SK-N-SH (cell line): ENCODE results near the gene TBC1D13. TPM values are rescaled to one million over a fixed set of nuclear protein-coding genes. Genes with fewer than 3 reads are reported as not detected.

ENCODE experiments used
- CTCF ChIA-PET: fragments of 300-600, 350-600 bp; formaldehyde crosslinking; extraction: SDS; loops from one replicate; lab custom pipeline; 2021; lab: Yijun Ruan, JAX
- POLR2A ChIA-PET: fragments of 350-600 bp; sonication (Branson Sonifier 250); formaldehyde crosslinking; extraction: SDS; loops from one replicate; lab custom pipeline; 2020; ENCODE audit warnings: antibody characterized with exemption, inconsistent platforms; lab: Yijun Ruan, JAX
- DNase-seq: peaks from one replicate; pipeline ENCODE4 v3.0.0; 2012
- H2AFZ ChIP-seq: fragments of 200-600 bp; sonication (generic); 2 replicates; pipeline ENCODE4 v1.8.1; 2016; ENCODE audit warnings: antibody characterized with exemption, mild to moderate bottlenecking, low read depth
- H3F3A ChIP-seq: fragments of 200-600 bp; sonication (generic); replicated peaks from 2 replicates; pipeline ENCODE3; 2016; ENCODE audit warnings: antibody characterized with exemption, mild to moderate bottlenecking; ENCODE audit not compliant: insufficient read depth
- H3K27ac ChIP-seq, 2 experiments: fragments of 200-500 bp in 1 of 2; fragments of 200-600 bp in 1 of 2; sonication (Bioruptor generic) in 1 of 2; sonication (generic), shearing (Covaris generic) in 1 of 2; 2 replicates each; pipeline versions ENCODE4 v1.5.1 to v1.6.1; 2014 to 2016; ENCODE audit warnings: low read depth in 2 of 2, inconsistent platforms in 1 of 2, low read length in 1 of 2, mild to moderate bottlenecking in 1 of 2, mixed read lengths in 1 of 2
- H3K27me3 ChIP-seq: fragments of 200-600 bp; sonication (generic), shearing (Covaris generic); 2 replicates; pipeline ENCODE4 v1.6.1; 2016; ENCODE audit warnings: mixed run types; ENCODE audit not compliant: insufficient read depth
- H3K36me3 ChIP-seq, 2 experiments: fragments of 200-500 bp in 1 of 2; fragments of 200-600 bp in 1 of 2; sonication (Bioruptor generic) in 1 of 2; sonication (generic) in 1 of 2; replicated peaks in 1 of 2; 2 replicates each; pipeline versions ENCODE3 to v1.5.1; 2014 to 2016; ENCODE audit warnings: low read length in 1 of 2, mild to moderate bottlenecking in 1 of 2; ENCODE audit not compliant: insufficient read depth in 2 of 2, control insufficient read depth in 1 of 2
- H3K4me1 ChIP-seq, 2 experiments: fragments of 200-500 bp in 1 of 2; fragments of 200-600 bp in 1 of 2; sonication (Bioruptor generic) in 1 of 2; sonication (generic), shearing (Covaris generic) in 1 of 2; 2 replicates each; pipeline versions ENCODE4 v1.5.1 to v1.6.1; 2014 to 2016; ENCODE audit warnings: low read depth in 1 of 2, low read length in 1 of 2, mixed run types in 1 of 2; ENCODE audit not compliant: insufficient read depth in 2 of 2, control insufficient read depth in 1 of 2
- H3K4me2 ChIP-seq: fragments of 200-600 bp; sonication (generic), shearing (Covaris generic); 2 replicates; pipeline ENCODE4 v1.6.1; 2017; ENCODE audit warnings: mixed run types
- H3K4me3 ChIP-seq, 2 experiments: fragments of 200-500 bp in 1 of 2; fragments of 200-600 bp in 1 of 2; sonication (Bioruptor generic) in 1 of 2; sonication (generic), shearing (Covaris generic) in 1 of 2; 2 replicates each; pipeline versions ENCODE4 v1.5.1 to v1.8.1; 2014 to 2016; ENCODE audit warnings: low read depth in 2 of 2, inconsistent platforms in 1 of 2, low read length in 1 of 2, mild to moderate bottlenecking in 1 of 2, mixed read lengths in 1 of 2, moderate library complexity in 1 of 2
- H3K79me2 ChIP-seq: fragments of 200-600 bp; sonication (generic); 2 replicates; pipeline ENCODE4 v1.8.1; 2017; ENCODE audit warnings: mild to moderate bottlenecking; ENCODE audit not compliant: insufficient read depth
- H3K9ac ChIP-seq: fragments of 200-600 bp; sonication (generic); 2 replicates; pipeline ENCODE4 v1.6.1; 2017; ENCODE audit warnings: mixed run types
- H3K9me2 ChIP-seq: fragments of 200-600 bp; sonication (generic); 2 replicates; pipeline ENCODE4 v1.6.1; 2017; ENCODE audit warnings: mixed run types
- H3K9me3 ChIP-seq: fragments of 200-600 bp; sonication (generic); 2 replicates; pipeline ENCODE4 v1.6.1; 2017; ENCODE audit warnings: mixed run types, mild to moderate bottlenecking, moderate library complexity
- H4K20me1 ChIP-seq: fragments of 200-600 bp; sonication (generic); 2 replicates; pipeline ENCODE4 v1.6.1; 2017; ENCODE audit warnings: mild to moderate bottlenecking, mixed run types; ENCODE audit not compliant: insufficient read depth
- CHD2 ChIP-seq: fragments of 150-350 bp; IDR thresholded peaks from 2 replicates; pipeline ENCODE4 v1.6.1; 2018; ENCODE audit warnings: low read length; ENCODE audit not compliant: partially characterized antibody
- CTCF ChIP-seq: fragments of 200-600 bp; sonication (generic); IDR thresholded peaks from 2 replicates; pipeline ENCODE4 v1.6.1; 2017; ENCODE audit warnings: antibody characterized with exemption, mild to moderate bottlenecking, moderate library complexity
- ELF1 ChIP-seq: IDR thresholded peaks from 2 replicates; pipeline ENCODE4 v1.4.0; 2012
- FOXJ3 ChIP-seq: sonication (generic); formaldehyde crosslinking; IDR thresholded peaks from 2 replicates; pipeline ENCODE4 v1.5.1; 2020; ENCODE audit warnings: mild to moderate bottlenecking, missing genetic modification reagents
- GATA2 ChIP-seq: sonication (generic); formaldehyde crosslinking; IDR thresholded peaks from 2 replicates; pipeline ENCODE4 v1.5.0; 2020; ENCODE audit warnings: mild to moderate bottlenecking, missing genetic modification reagents
- JUND ChIP-seq: IDR thresholded peaks from 2 replicates; pipeline ENCODE4 v1.4.0; 2012
- MAX ChIP-seq: IDR thresholded peaks from 2 replicates; pipeline ENCODE4 v1.4.0; 2012; ENCODE audit warnings: low read depth
- MEF2A ChIP-seq: IDR thresholded peaks from 2 replicates; pipeline ENCODE4 v1.4.0; 2012; ENCODE audit warnings: low read depth, borderline replicate concordance
- NFIC ChIP-seq: IDR thresholded peaks from 2 replicates; pipeline ENCODE4 v1.4.0; 2012; ENCODE audit warnings: borderline replicate concordance
- NRF1 ChIP-seq: IDR thresholded peaks from 2 replicates; pipeline ENCODE4 v1.6.1; 2012; ENCODE audit warnings: low read depth, mild to moderate bottlenecking, low read length
- PBX3 ChIP-seq: IDR thresholded peaks from 2 replicates; pipeline ENCODE4; 2012
- POLR2AphosphoS5 ChIP-seq: IDR thresholded peaks from 2 replicates; pipeline ENCODE4 v1.6.1; 2012; ENCODE audit warnings: low read depth, low read length
- RAD21 ChIP-seq: IDR thresholded peaks from 2 replicates; pipeline ENCODE4 v1.6.1; 2012; ENCODE audit warnings: mild to moderate bottlenecking, low read length
- RCOR1 ChIP-seq: fragments of 150-350 bp; IDR thresholded peaks from 2 replicates; pipeline ENCODE4 v1.6.1; 2017; ENCODE audit warnings: antibody characterized with exemption, low read length
- REST ChIP-seq: IDR thresholded peaks from 2 replicates; pipeline ENCODE4 v1.6.1; 2012; ENCODE audit warnings: mild to moderate bottlenecking, low read depth, low read length, moderate library complexity
- RFX5 ChIP-seq: IDR thresholded peaks from 2 replicates; pipeline ENCODE4 v1.6.1; 2012; ENCODE audit warnings: mild to moderate bottlenecking, improper control_type of control experiment, low read length
- RXRA ChIP-seq: IDR thresholded peaks from 2 replicates; pipeline ENCODE4 v1.4.0; 2012; ENCODE audit warnings: low read depth, mild to moderate bottlenecking, borderline replicate concordance
- SIN3A ChIP-seq: IDR thresholded peaks from 2 replicates; pipeline ENCODE4 v1.6.1; 2012; ENCODE audit warnings: low read depth, mild to moderate bottlenecking, low read length, moderate library complexity, borderline replicate concordance
- SMC3 ChIP-seq: IDR thresholded peaks from 2 replicates; pipeline ENCODE4 v1.6.1; 2012; ENCODE audit warnings: low read depth, low read length, improper control_type of control experiment
- TEAD4 ChIP-seq: IDR thresholded peaks from 2 replicates; pipeline ENCODE4 v1.4.0; 2012; ENCODE audit warnings: mild to moderate bottlenecking, borderline replicate concordance; ENCODE audit not compliant: insufficient read depth
- USF2 ChIP-seq: fragments of 150-350 bp; IDR thresholded peaks from 2 replicates; pipeline ENCODE4 v1.6.1; 2017; ENCODE audit warnings: antibody characterized with exemption, low read length, low read depth, borderline replicate concordance
- WGBS: methylation state at CpG from one replicate; pipeline ENCODE4 v1.1.6; 2017; ENCODE audit warnings: low lambda C conversion rate; 5-methylcytosine and 5-hydroxymethylcytosine counted together
- polyA plus RNA-seq, 3 experiments: library from polyadenylated mRNA; depleted of rRNA; stranded (reverse); fragments of >200 nt; gene quantifications; 2 replicates each; pipeline ENCODE4 v1.2.3, GENCODE V29; 2012

TBC1D13 gene
- polyA plus RNA-seq, 1 of the 3 experiments (the other 2 are of a cell fraction): 19.1 TPM

- TF ChIP-seq PBX3: peak; percentile 34; the same call in 1 of the 2 replicates
- TF ChIP-seq MAX: peak; percentile 77
- TF ChIP-seq RCOR1: no peak
- no peak for TF ChIP-seq USF2
- TF ChIP-seq POLR2AphosphoS5: peak; percentile 55
- TF ChIP-seq SMC3: 0 out of 2 replicates have a peak, but pooled peaks have one; percentile 22
- TF ChIP-seq RAD21: no peak
- peak; percentile 64 for TF ChIP-seq ELF1
- TF ChIP-seq RFX5: peak; percentile 77
- no peak for TF ChIP-seq MEF2A
- TF ChIP-seq GATA2 (CRISPR knock-in tag): no peak
Measured at GRCh38 chr9:128771745-128772519, 15.1 kb upstream of the TBC1D13 start, which contains the start of gene ZER1 (continued).

- TF ChIP-seq MAX (no peak), SIN3A (no peak), RFX5 (no peak), USF2 (no peak), TEAD4 (no peak), CTCF (no peak), RXRA (no peak), NFIC (no peak), NRF1 (no peak), SMC3 (no peak), ELF1 (no peak), REST (no peak), JUND (no peak), CHD2 (no peak), FOXJ3 (no peak), RCOR1 (no peak)
- no peaks in the 10 kb centered on the region for H3K9me3 ChIP-seq
- peaks cover 26% of the 10 kb centered on the region for H3K79me2 ChIP-seq
- H3K4me1 ChIP-seq: peaks cover 0 to 7% of the 10 kb centered on the region in 2 experiments; a peak in 1 of 4 replicates
- no peaks in the 10 kb centered on the region for H3K36me3 ChIP-seq
- WGBS: 81% methylated on average over 5 of the region's 5 CpGs
- DNase-seq: no peak
- ChIA-PET CTCF (interaction anchor here (0.6 kb wide), 1 partner anchor 31 kb away, joined by 4 read pairs; no protein-coding TSS in a partner anchor), POLR2A (no interaction called here)
- peaks cover 11% of the 10 kb centered on the region for H3F3A ChIP-seq
- H3K9ac ChIP-seq: no peak overlapping the region
- H3K4me2 ChIP-seq: no peak overlapping the region
- no peaks in the 10 kb centered on the region for H3K27me3 ChIP-seq
- H3K9me2 ChIP-seq: no peaks in the 10 kb centered on the region
- no peaks in the 10 kb centered on the region for H4K20me1 ChIP-seq
- peak overlapping the region; percentile 100; the same call in 1 of the 2 replicates for H2AFZ ChIP-seq
- H3K27ac ChIP-seq: no peak overlapping the region
- H3K4me3 ChIP-seq: no peak overlapping the region
Measured at GRCh38 chr9:128773049-128773448, 14.0 kb upstream of the TBC1D13 start.
